K562 (cell line): ENCODE data around the gene NDP. TPM values are rescaled to one million over a fixed set of nuclear protein-coding genes. Genes with fewer than 3 reads are reported as not detected.

Experiments
- ATAC-seq: fragments of 200-7000 bp; cut with Tn5 transposase; 3 replicates; pipeline ENCODE4 v1.9.1; 2020; ENCODE audit warnings: moderate library complexity
- BruUV-seq: library from RNA; stranded (reverse); fragments of 400-500 nt; replicated peaks from 2 replicates; lab custom pipeline; 2021; lab: Mats Ljungman, UMichigan
- CTCF ChIA-PET: fragments of 300-600 bp; formaldehyde crosslinking; extraction: SDS; loops from one replicate; lab custom pipeline; 2021; ENCODE audit warnings: low intra/inter-chr PET ratio; lab: Yijun Ruan, JAX
- POLR2A ChIA-PET: fragments of 300-600, 350-650 bp; sonication (Branson Sonifier 250); formaldehyde crosslinking; extraction: SDS; loops from one replicate; lab custom pipeline; 2021; ENCODE audit warnings: antibody characterized with exemption, inconsistent platforms; lab: Yijun Ruan, JAX
- DNase-seq, 4 experiments: peaks; one replicate each; pipeline versions ENCODE4 v3.0.0 to v3.0.0-alpha.2; 2011 to 2018; ENCODE audit warnings: low spot score in 3 of 4, mixed read lengths in 3 of 4; ENCODE audit errors: extremely low read depth in 1 of 4
- FAIRE-seq: peaks from 2 replicates; lab custom pipeline; 2011; peaks lifted over from hg19 to GRCh38; lab: Jason Lieb, UNC
- H2AFZ ChIP-seq: 2 replicates; pipeline ENCODE4 v1.6.0; 2011; ENCODE audit warnings: low read depth, low read length, control low read depth, inconsistent platforms
- H3K27ac ChIP-seq: fragments of 200-600 bp; 3 replicates; pipeline ENCODE4 v1.8.0; 2011; ENCODE audit warnings: low read depth, mild to moderate bottlenecking, control low read depth, inconsistent platforms, low read length, moderate library complexity, mixed read lengths; ENCODE audit errors: extremely low read depth
- H3K27me3 ChIP-seq, 2 experiments: fragments of 300-600 bp in 1 of 2; 2 replicates in 1 of 2; 3 replicates in 1 of 2; pipeline versions ENCODE4 v1.6.0 to v1.8.0; 2011; ENCODE audit warnings: inconsistent platforms in 2 of 2, low read length in 2 of 2, mild to moderate bottlenecking in 1 of 2, mixed read lengths in 1 of 2, moderate library complexity in 1 of 2; ENCODE audit not compliant: control insufficient read depth in 2 of 2, insufficient read depth in 2 of 2
- H3K36me3 ChIP-seq: fragments of 300-600 bp; 3 replicates; pipeline ENCODE4 v1.8.0; 2011; ENCODE audit warnings: mild to moderate bottlenecking, low read length, inconsistent platforms; ENCODE audit not compliant: control insufficient read depth, insufficient read depth
- H3K4me1 ChIP-seq, 2 experiments: fragments of 200-600 bp in 1 of 2; replicated peaks in 1 of 2; 2 replicates in 1 of 2; 3 replicates in 1 of 2; pipeline versions ENCODE4 v1.5.1 to v1.8.0; 2011; ENCODE audit warnings: inconsistent platforms in 2 of 2, low read length in 2 of 2, mild to moderate bottlenecking in 1 of 2, mixed read lengths in 1 of 2, moderate library complexity in 1 of 2; ENCODE audit not compliant: control insufficient read depth in 2 of 2, insufficient read depth in 2 of 2
- H3K4me2 ChIP-seq: 2 replicates; pipeline ENCODE4 v1.6.1; 2011; ENCODE audit warnings: low read length, control low read depth, inconsistent platforms, mixed read lengths; ENCODE audit not compliant: insufficient read depth
- H3K4me3 ChIP-seq: fragments of 200-600 bp; sonication (generic), shearing (Covaris generic); 2 replicates; pipeline ENCODE4 v1.5.1; 2016; ENCODE audit warnings: control low read depth, inconsistent platforms
- H3K79me2 ChIP-seq: fragments of 200-600 bp; 3 replicates; pipeline ENCODE4 v1.8.0; 2011; ENCODE audit warnings: low read length, inconsistent platforms; ENCODE audit not compliant: control insufficient read depth, insufficient read depth
- H3K9ac ChIP-seq, 2 experiments: 2 replicates each; pipeline versions ENCODE4 v1.6.0 to v1.6.1; 2011; ENCODE audit warnings: low read depth in 2 of 2, low read length in 2 of 2, control low read depth in 1 of 2, inconsistent platforms in 1 of 2, mild to moderate bottlenecking in 1 of 2, mixed read lengths in 1 of 2; ENCODE audit not compliant: insufficient read depth in 1 of 2
- H3K9me1 ChIP-seq: one replicate; pipeline ENCODE4 v1.6.0; 2011; ENCODE audit warnings: inconsistent platforms, mild to moderate bottlenecking, low read length, moderate library complexity; ENCODE audit not compliant: control insufficient read depth, insufficient read depth
- H3K9me3 ChIP-seq: replicated peaks from 2 replicates; pipeline ENCODE4 v1.5.1; 2011; ENCODE audit warnings: low read depth, low read length, inconsistent platforms; ENCODE audit not compliant: control insufficient read depth, insufficient read depth
- H4K20me1 ChIP-seq: replicated peaks from 2 replicates; pipeline ENCODE4 v1.6.1; 2011; ENCODE audit warnings: low read length, inconsistent platforms, mixed read lengths; ENCODE audit not compliant: control insufficient read depth, insufficient read depth
- ARID2 ChIP-seq: fragments of 450-650 bp; IDR thresholded peaks from 2 replicates; pipeline ENCODE4 v1.6.1; 2017; ENCODE audit warnings: antibody characterized with exemption, mild to moderate bottlenecking
- ARNT ChIP-seq, 2 experiments: fragments of 450-650 bp; IDR thresholded peaks; 2 replicates each; pipeline ENCODE4 v1.6.1; 2016; ENCODE audit warnings: mild to moderate bottlenecking in 1 of 2
- CEBPZ ChIP-seq: fragments of 150-350 bp; IDR thresholded peaks from 2 replicates; pipeline ENCODE4 v1.6.1; 2014; ENCODE audit warnings: low read depth, mild to moderate bottlenecking, low read length, borderline replicate concordance
- CREBBP ChIP-seq: IDR thresholded peaks from one replicate; pipeline ENCODE4 v1.6.1; 2012; ENCODE audit warnings: low read depth, mild to moderate bottlenecking, control low read depth, inconsistent platforms, low read length
- ELF1 ChIP-seq: fragments of 200-800 bp; sonication (Bioruptor generic); IDR thresholded peaks from 2 replicates; pipeline ENCODE4 v1.6.1; 2016; ENCODE audit warnings: missing genetic modification characterization, missing compliant biosample characterization
- GATAD2A ChIP-seq: fragments of 450-650 bp; IDR thresholded peaks from 2 replicates; pipeline ENCODE4 v1.6.1; 2017
- HDAC8 ChIP-seq: fragments of 450-650 bp; IDR thresholded peaks from 2 replicates; pipeline ENCODE4 v1.6.1; 2016; ENCODE audit warnings: mild to moderate bottlenecking, missing genetic modification characterization, moderate library complexity, missing compliant biosample characterization
- NCOA6 ChIP-seq: fragments of 450-650 bp; IDR thresholded peaks from 2 replicates; pipeline ENCODE4 v1.6.1; 2017; ENCODE audit warnings: mild to moderate bottlenecking
- NR2C1 ChIP-seq, 2 experiments: fragments of 450-650 bp; IDR thresholded peaks; 2 replicates each; pipeline ENCODE4 v1.6.1; 2017; ENCODE audit warnings: mild to moderate bottlenecking in 2 of 2, antibody characterized with exemption in 1 of 2, inconsistent platforms in 1 of 2, missing compliant biosample characterization in 1 of 2, missing genetic modification characterization in 1 of 2
- PTBP1 ChIP-seq: fragments of 200-400 bp; formaldehyde crosslinking; IDR thresholded peaks from 2 replicates; pipeline ENCODE4 v1.6.1; 2017; ENCODE audit warnings: low read depth, low read length
- RBM34 ChIP-seq: fragments of 200-400 bp; formaldehyde crosslinking; IDR thresholded peaks from 2 replicates; pipeline ENCODE4 v1.6.1; 2018; ENCODE audit warnings: low read length, borderline replicate concordance; ENCODE audit not compliant: insufficient read depth
- SLC30A9 ChIP-seq: fragments of 250-450 bp; sonication (Bioruptor Pico); IDR thresholded peaks from 2 replicates; pipeline ENCODE4 v1.8.0; 2022; ENCODE audit warnings: mild to moderate bottlenecking, moderate library complexity
- SMARCB1 ChIP-seq: IDR thresholded peaks from 2 replicates; pipeline ENCODE4 v1.6.1; 2011; ENCODE audit warnings: improper control_type of control experiment, low read depth; ENCODE audit not compliant: insufficient read length
- SNRNP70 ChIP-seq: fragments of 200-400 bp; formaldehyde crosslinking; optimal IDR thresholded peaks from 2 replicates; pipeline ENCODE3; 2017; ENCODE audit warnings: low read depth, low read length
- TAL1 ChIP-seq: fragments of 450-650 bp; IDR thresholded peaks from 2 replicates; pipeline ENCODE4 v1.6.1; 2016; ENCODE audit warnings: mild to moderate bottlenecking
- TBL1XR1 ChIP-seq, 2 experiments: IDR thresholded peaks; 2 replicates each; pipeline ENCODE4 v1.6.1; 2012; ENCODE audit warnings: improper control_type of control experiment in 2 of 2, low read length in 2 of 2, mild to moderate bottlenecking in 1 of 2
- TSHZ1 ChIP-seq: fragments of 250-450 bp; sonication (Bioruptor Pico); IDR thresholded peaks from 2 replicates; pipeline ENCODE4 v1.4.0; 2020; ENCODE audit warnings: mild to moderate bottlenecking, moderate library complexity
- ZNF174 ChIP-seq: fragments of 250-450 bp; sonication (Bioruptor Pico); IDR thresholded peaks from 2 replicates; pipeline ENCODE4 v1.4.0; 2020; ENCODE audit warnings: mild to moderate bottlenecking
- ZSCAN29 ChIP-seq: fragments of 450-650 bp; IDR thresholded peaks from 2 replicates; pipeline ENCODE4 v1.6.1; 2017
- WGBS: fragments of 100-300 bp; shearing (Covaris generic); methylation state at CpG from one replicate; pipeline ENCODE4 v1.1.6; 2016; ENCODE audit warnings: low coverage, mixed read lengths; ENCODE audit not compliant: insufficient coverage; ENCODE audit errors: missing lambda C conversion rate; 5-methylcytosine and 5-hydroxymethylcytosine counted together
- in situ Hi-C: fragments of 300-500 bp; cut with MboI; formaldehyde crosslinking; loops from 4 replicates; pipeline ENCODE4 v1.15.0; 2018; ENCODE audit warnings: inconsistent platforms, mixed read lengths
- intact Hi-C: fragments of 100-400 bp; cut with micrococcal nuclease; formaldehyde crosslinking; loops from 2 replicates; pipeline ENCODE4 v1.14.2; 2022
- polyA plus RNA-seq, 8 experiments: library from polyadenylated mRNA; depleted of rRNA in 4 of 8; stranded (reverse) in 5 of 8; unstranded in 3 of 8; fragments of >200 nt; fragmentation: Nextera tagmentation in 2 of 8; fragmentation: Illumina TruSeq in 1 of 8; extraction: Ambion mirVana in 2 of 8; extraction: Trizol in 1 of 8; gene quantifications; 2 replicates each; pipeline versions ENCODE4 v1.2.1 to v1.2.3, GENCODE V29; 2011 to 2014; ENCODE audit warnings: inconsistent platforms in 1 of 8, missing spikeins in 1 of 8
- total RNA-seq, 7 experiments: library from RNA; depleted of rRNA in 6 of 7; stranded (reverse); fragments of >200 nt in 6 of 7; fragmentation: Illumina TruSeq in 2 of 7; extraction: Trizol in 2 of 7; gene quantifications; 2 replicates each; pipeline versions ENCODE4 v1.2.1 to v1.2.3, GENCODE V29; 2011 to 2021; ENCODE audit warnings: low replicate concordance in 1 of 7

The NDP gene
- total and polyA plus RNA-seq, 9 of the 15 experiments (the other 6 are each of a cell fraction or from before 2014, with no cell fraction given) = not detected

GRCh38 chrX:44019911-44020310 is 46.7 kb upstream of the NDP start:
- in situ Hi-C loops = no loop called here

More at GRCh38 chrX:44019911-44020310, 46.7 kb upstream of the NDP start:
- 0% methylated on average over 3 of the region's 3 CpGs for WGBS
- Histone ChIP-seq H3K27me3 (no peaks in the 10 kb centered on the region), H2AFZ (no peak overlapping the region), H3K9me1 (no peaks in the 10 kb centered on the region), H3K79me2 (no peaks in the 10 kb centered on the region), H3K4me1 (no peaks in the 10 kb centered on the region), H3K4me3 (no peak overlapping the region), H3K36me3 (no peaks in the 10 kb centered on the region), H3K27ac (no peak overlapping the region), H3K4me2 (no peak overlapping the region), H4K20me1 (no peaks in the 10 kb centered on the region), H3K9ac (no peak overlapping the region), H3K9me3 (no peaks in the 10 kb centered on the region)
- TF ChIP-seq TAL1 (no peak), ZSCAN29 (no peak), GATAD2A (no peak), RBM34 (no peak), SNRNP70 (no peak), ELF1 (tag) (no peak), PTBP1 (no peak), SLC30A9 (CRISPR knock-in tag) (no peak), ARID2 (no peak), NCOA6 (no peak), TBL1XR1 (IDR thresholded peaks at IDR 0.05; ENCODE audit: low read length in 2 of 2) (no peak), TSHZ1 (no peak), CREBBP (no peak), ARNT (IDR thresholded peaks at IDR 0.05) (no peak), NR2C1 (IDR thresholded peaks at IDR 0.05) (no peak), NR2C1 (tag; IDR thresholded peaks at IDR 0.05) (no peak), ZNF174 (no peak), SMARCB1 (no peak), CEBPZ (no peak), HDAC8 (tag) (no peak)
- no peak for ATAC-seq
- POLR2A ChIA-PET = no interaction called here
- BruUV-seq = no TSS peak
- intact Hi-C loops = loop anchor here (5.0 kb wide), 1 partner anchor 47 kb away; no protein-coding TSS in a partner anchor
- CTCF ChIA-PET = no interaction called here
- DNase-seq = no peak
- FAIRE-seq = no peak
